Measurements from ENCODE around the gene SMYD5. TPM values are rescaled to one million over a fixed set of nuclear protein-coding genes. Genes with fewer than 3 reads are reported as not detected.

SMYD5 gene
- polyA plus RNA-seq, 1 experiment, result 19.5 TPM

DNA sequence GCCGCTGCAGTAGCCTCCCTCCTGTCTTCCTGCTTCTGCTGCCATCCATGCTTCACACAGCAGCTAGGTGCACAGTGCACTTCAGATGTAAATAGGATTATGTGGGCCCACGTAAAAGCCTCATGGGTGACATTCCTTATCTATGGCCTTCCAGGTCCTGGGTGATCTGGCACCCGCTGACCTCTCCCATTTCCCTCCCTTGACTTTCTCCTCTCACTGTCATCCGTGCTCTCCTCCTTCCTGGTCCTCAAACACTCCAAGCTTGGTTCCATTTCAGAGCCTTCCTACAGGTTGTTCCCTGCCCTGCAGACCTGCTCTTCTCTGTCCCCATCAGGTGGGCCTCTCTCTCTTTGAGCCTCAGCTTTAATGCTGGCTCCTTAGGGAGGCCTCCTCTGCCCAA is 4.0 kb upstream of the SMYD5 start:
- ChIA-PET CTCF (interaction anchor here (1.1 to 4.8 kb wide), 3 partner anchors 15 to 46 kb away, joined by 3 to 30 read pairs (median 3); no protein-coding TSS in a partner anchor), POLR2A (no interaction called here)
- no peak for DNase-seq (ENCODE audit: low read depth)

DNA sequence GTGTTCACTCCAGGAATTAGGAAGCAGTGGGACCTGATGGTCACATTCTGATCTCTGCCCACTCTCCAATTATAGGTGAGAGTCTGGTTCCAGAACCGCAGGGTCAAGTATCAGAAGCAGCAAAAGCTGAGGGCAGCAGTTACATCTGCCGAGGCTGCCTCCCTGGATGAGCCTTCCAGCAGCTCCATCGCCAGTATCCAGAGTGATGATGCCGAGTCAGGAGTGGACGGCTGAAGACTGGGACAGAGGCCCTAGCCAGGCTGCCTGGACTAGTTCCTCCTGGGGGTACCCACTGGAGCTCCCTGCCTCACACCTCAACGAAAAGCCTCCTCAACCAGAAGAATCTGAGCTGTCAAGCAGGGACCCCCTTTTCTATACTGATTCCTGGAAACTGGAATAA is 3.3 kb upstream of the SMYD5 start:
- TF ChIP-seq, protein P1, sequence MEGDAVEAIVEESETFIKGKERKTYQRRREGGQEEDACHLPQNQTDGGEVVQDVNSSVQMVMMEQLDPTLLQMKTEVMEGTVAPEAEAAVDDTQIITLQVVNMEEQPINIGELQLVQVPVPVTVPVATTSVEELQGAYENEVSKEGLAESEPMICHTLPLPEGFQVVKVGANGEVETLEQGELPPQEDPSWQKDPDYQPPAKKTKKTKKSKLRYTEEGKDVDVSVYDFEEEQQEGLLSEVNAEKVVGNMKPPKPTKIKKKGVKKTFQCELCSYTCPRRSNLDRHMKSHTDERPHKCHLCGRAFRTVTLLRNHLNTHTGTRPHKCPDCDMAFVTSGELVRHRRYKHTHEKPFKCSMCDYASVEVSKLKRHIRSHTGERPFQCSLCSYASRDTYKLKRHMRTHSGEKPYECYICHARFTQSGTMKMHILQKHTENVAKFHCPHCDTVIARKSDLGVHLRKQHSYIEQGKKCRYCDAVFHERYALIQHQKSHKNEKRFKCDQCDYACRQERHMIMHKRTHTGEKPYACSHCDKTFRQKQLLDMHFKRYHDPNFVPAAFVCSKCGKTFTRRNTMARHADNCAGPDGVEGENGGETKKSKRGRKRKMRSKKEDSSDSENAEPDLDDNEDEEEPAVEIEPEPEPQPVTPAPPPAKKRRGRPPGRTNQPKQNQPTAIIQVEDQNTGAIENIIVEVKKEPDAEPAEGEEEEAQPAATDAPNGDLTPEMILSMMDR (IDR thresholded peaks at IDR 0.05; ENCODE audit: insufficient read depth, low read depth, low read length), result no peak
- no peak overlapping the region for H3K4me3 ChIP-seq (ENCODE audit: low read depth, low read length)
- peaks cover 10% of the 10 kb centered on the region for H3K27me3 ChIP-seq (ENCODE audit: control insufficient read depth, insufficient read depth, low read length)
- no peak for DNase-seq (ENCODE audit: low read depth)
- CTCF ChIA-PET, result interaction anchor here (0.7 to 4.8 kb wide), 5 partner anchors 16 to 77 kb away, joined by 3 to 30 read pairs (median 3); no protein-coding TSS in a partner anchor
- H3K36me3 ChIP-seq (ENCODE audit: control insufficient read depth, insufficient read depth, low read length), result no peaks in the 10 kb centered on the region
- POLR2A ChIA-PET, result no interaction called here

More for the DNA sequence above, 4.0 kb upstream of the SMYD5 start:
- Histone ChIP-seq H3K27me3 (ENCODE audit: control insufficient read depth, insufficient read depth, low read length) (peaks cover 10% of the 10 kb centered on the region), H3K4me3 (ENCODE audit: low read depth, low read length) (no peak overlapping the region), H3K36me3 (ENCODE audit: control insufficient read depth, insufficient read depth, low read length) (no peaks in the 10 kb centered on the region)
- TF ChIP-seq, protein P1 (IDR thresholded peaks at IDR 0.05; ENCODE audit: insufficient read depth, low read depth, low read length), result no peak

DNA sequence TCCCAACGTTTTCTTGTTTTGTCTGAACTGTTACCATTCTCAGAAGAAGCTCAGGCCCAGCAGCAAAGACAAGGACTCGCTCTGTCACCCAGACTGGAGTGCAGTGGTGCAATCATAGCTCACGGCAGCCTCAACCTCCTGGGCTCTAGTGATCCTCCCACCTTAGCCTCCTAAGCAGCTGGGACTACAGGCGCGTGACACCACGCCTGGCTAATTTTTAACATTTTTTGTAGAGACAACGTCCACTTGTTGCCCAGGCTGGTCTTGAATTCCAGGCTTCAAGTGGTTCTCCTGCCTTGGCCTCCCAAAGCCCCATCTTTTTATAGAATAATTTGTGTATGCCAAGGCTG is 2.0 kb upstream of the SMYD5 start:
- no peaks in the 10 kb centered on the region for H3K36me3 ChIP-seq (ENCODE audit: control insufficient read depth, insufficient read depth, low read length)
- CTCF ChIA-PET, result interaction anchor here (0.6 to 4.8 kb wide), 27 partner anchors 8 to 352 kb away, joined by 3 to 37 read pairs (median 4); partner anchors contain the start of genes CCT7, NOTO, PRADC1 and RAB11FIP5
- POLR2A ChIA-PET, result no interaction called here
- H3K27me3 ChIP-seq (ENCODE audit: control insufficient read depth, insufficient read depth, low read length), result peaks cover 6% of the 10 kb centered on the region
- no peak overlapping the region for H3K4me3 ChIP-seq (ENCODE audit: low read depth, low read length)
- TF ChIP-seq, protein P1 (IDR thresholded peaks at IDR 0.05; ENCODE audit: insufficient read depth, low read depth, low read length), result no peak
- no peak for DNase-seq (ENCODE audit: low read depth)

DNA sequence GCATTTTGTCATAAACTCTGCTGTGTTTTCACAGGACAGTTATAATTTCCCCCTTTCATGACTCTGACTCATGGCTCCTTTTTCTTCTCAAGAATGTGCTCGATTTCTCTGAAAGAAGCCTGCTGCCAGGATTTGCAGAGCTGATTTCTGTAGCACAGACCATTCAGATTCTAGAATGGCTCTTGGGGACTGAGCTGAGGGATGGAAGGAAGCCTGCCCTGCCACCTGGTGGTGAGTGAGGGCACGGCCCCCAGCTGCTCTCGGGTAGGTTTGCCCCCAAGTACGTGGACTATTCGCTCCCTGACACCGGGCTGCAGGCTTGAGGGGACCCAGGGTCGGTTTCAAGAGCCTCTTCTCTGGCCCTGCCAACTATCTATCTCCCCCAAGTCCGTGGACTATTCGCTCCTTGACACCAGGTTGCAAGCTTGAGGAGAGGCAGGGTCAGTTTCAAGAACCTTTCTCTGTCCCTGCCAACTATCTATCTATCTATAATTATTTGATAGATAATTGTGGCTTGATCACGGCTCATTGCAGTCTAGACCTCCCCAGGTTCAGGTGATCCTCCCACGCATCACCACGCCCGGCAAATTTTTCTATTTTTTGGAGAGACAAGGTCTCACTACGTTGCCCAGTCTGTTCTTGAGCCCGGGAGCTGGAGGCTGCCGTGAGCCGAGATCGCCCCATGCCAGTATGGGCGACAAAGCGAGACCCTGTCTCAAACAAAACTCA is 1.4 kb upstream of the SMYD5 start:
- Histone ChIP-seq H3K4me3 (ENCODE audit: low read depth, low read length) (no peak overlapping the region), H3K27me3 (ENCODE audit: control insufficient read depth, insufficient read depth, low read length) (peaks cover 5% of the 10 kb centered on the region; the same call in 1 of the 2 replicates), H3K36me3 (ENCODE audit: control insufficient read depth, insufficient read depth, low read length) (no peaks in the 10 kb centered on the region)
- ChIA-PET CTCF (interaction anchor here (0.6 to 4.8 kb wide), 33 partner anchors 8 to 325 kb away, joined by 3 to 37 read pairs (median 3); partner anchors contain the start of genes CCT7, NOTO, PRADC1 and RAB11FIP5), POLR2A (no interaction called here)
- peak; percentile 35 for DNase-seq (ENCODE audit: low read depth)
- TF ChIP-seq, protein P1 (IDR thresholded peaks at IDR 0.05; ENCODE audit: insufficient read depth, low read depth, low read length), result peak; percentile 98

DNA sequence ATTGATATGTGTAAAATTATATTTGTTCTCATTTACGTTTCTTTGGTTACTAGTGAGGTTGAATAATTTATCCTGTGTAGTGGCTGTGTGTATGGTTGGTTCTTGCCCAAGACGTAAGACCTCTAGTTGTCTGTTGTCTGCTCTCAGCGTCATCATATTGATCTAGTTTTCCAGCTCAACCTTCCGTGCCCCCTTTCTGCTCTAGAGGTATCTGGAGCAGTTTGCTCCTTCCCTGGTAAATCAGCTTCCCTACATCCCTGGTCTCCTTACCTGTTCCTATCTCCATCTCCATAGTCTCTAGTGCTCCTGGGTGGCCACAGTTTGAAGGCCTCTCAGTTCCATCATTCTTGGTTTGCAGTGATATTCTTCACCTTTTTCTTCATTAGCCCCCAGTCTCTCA is 1.2 kb downstream of the SMYD5 start:
- DNase-seq (ENCODE audit: low read depth), result no peak
- TF ChIP-seq, protein P1 (IDR thresholded peaks at IDR 0.05; ENCODE audit: insufficient read depth, low read depth, low read length), result no peak
- H3K4me3 ChIP-seq (ENCODE audit: low read depth, low read length), result peak overlapping the region; percentile 84
- H3K36me3 ChIP-seq (ENCODE audit: control insufficient read depth, insufficient read depth, low read length), result 0 out of 2 replicates have a peak, but pooled peaks cover 3% of the 10 kb centered on the region
- POLR2A ChIA-PET, result no interaction called here
- no peaks in the 10 kb centered on the region for H3K27me3 ChIP-seq (ENCODE audit: control insufficient read depth, insufficient read depth, low read length)
- CTCF ChIA-PET, result interaction anchor here (1.2 to 1.3 kb wide), 2 partner anchors 14 to 20 kb away, joined by 3 to 4 read pairs; no protein-coding TSS in a partner anchor

All from BJ (cell line).